ENCODE data around the gene GBA2. TPM values are rescaled to one million over a fixed set of nuclear protein-coding genes. Genes with fewer than 3 reads are reported as not detected.

Gene GBA2
- total RNA-seq, 2 donors from 2014 or later = 48.5 to 55.4 TPM

DNA sequence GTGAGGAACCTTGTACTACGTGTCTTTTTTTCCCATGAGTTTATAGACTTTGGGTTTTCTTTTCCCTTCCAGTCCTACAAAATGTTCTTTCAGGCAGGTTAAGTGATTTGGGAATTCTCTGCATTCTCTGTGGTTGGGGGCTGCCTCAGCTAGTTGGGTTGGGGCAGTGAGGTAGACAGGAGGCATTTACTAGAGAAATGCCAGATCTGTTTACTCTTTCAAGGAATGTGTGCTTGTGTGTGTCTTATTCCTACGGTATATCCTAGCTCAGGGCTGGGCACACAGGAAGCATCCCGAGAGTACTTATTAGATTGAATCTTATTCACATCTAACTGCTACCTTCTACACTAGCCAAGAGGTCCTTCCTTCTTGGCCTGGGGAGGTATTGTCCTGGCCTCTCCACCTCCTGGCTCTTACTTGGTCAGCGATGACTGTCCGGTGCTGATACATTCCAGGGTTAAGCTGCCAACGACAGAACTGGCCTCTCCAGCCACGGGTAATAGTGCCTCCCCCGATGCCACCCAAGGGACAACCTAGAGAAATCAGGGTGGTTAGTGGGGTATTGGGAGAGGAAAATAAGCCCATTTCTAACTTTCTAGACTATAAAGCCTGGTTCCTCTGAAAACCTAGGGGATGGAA lies 5.0 kb downstream of the GBA2 start:
- Histone ChIP-seq H3K27me3 (replicated peaks; ENCODE audit: insufficient read depth) (no peaks in the 10 kb centered on the region), H3K4me1 (replicated peaks) (peaks cover 16% of the 10 kb centered on the region), H3K4me3 (no peak overlapping the region), H3K27ac (no peak overlapping the region), H3K36me3 (peaks cover 0 to 30% of the 10 kb centered on the region in 2 donors), H3K9me3 (no peaks in the 10 kb centered on the region)
- DNase-seq (ENCODE audit: low spot score) = no peak
- no peak for TF ChIP-seq POLR2A (IDR thresholded peaks at IDR 0.05)
- no peak for TF ChIP-seq POLR2AphosphoS5 (IDR thresholded peaks at IDR 0.05)
- TF ChIP-seq, protein P1, sequence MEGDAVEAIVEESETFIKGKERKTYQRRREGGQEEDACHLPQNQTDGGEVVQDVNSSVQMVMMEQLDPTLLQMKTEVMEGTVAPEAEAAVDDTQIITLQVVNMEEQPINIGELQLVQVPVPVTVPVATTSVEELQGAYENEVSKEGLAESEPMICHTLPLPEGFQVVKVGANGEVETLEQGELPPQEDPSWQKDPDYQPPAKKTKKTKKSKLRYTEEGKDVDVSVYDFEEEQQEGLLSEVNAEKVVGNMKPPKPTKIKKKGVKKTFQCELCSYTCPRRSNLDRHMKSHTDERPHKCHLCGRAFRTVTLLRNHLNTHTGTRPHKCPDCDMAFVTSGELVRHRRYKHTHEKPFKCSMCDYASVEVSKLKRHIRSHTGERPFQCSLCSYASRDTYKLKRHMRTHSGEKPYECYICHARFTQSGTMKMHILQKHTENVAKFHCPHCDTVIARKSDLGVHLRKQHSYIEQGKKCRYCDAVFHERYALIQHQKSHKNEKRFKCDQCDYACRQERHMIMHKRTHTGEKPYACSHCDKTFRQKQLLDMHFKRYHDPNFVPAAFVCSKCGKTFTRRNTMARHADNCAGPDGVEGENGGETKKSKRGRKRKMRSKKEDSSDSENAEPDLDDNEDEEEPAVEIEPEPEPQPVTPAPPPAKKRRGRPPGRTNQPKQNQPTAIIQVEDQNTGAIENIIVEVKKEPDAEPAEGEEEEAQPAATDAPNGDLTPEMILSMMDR (IDR thresholded peaks at IDR 0.05) = no peak
- intact Hi-C loops (cut with DNase I) = no loop called here
- 88% methylated on average over 8 of the region's 8 CpGs for WGBS

DNA sequence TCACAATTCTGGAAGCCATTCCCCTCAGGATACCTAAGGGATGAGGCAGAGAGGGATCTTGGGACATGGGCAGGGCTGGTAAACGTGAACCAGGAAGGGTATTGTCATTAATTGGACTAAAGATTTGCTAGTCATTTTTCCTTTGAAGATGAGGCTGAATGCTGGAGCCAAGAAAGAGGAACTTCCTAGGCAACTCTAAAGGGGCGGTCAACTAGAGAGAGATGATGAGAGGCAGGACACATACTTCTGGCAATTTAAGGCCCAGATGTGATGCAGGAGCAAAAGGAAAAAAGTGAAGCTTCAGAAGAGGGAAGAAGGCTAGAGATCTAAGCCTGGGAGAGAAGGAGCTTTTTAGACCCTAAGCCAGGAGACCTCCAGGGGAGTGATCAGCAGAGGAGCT lies 5.6 kb downstream of the GBA2 start:
- Histone ChIP-seq H3K27me3 (replicated peaks; ENCODE audit: insufficient read depth) (no peaks in the 10 kb centered on the region), H3K4me1 (replicated peaks) (peaks cover 16% of the 10 kb centered on the region), H3K27ac (no peak overlapping the region), H3K9me3 (no peaks in the 10 kb centered on the region), H3K36me3 (peaks cover 4 to 30% of the 10 kb centered on the region in 2 donors), H3K4me3 (no peak overlapping the region)
- intact Hi-C loops (cut with DNase I) = no loop called here
- no peak for DNase-seq (ENCODE audit: low spot score)
- TF ChIP-seq POLR2AphosphoS5 (IDR thresholded peaks at IDR 0.05) (no peak), POLR2A (IDR thresholded peaks at IDR 0.05) (no peak)
- TF ChIP-seq, protein P1 (IDR thresholded peaks at IDR 0.05) = no peak
- whole genome bisulfite sequencing = 57% methylated on average over 2 of the region's 2 CpGs

DNA sequence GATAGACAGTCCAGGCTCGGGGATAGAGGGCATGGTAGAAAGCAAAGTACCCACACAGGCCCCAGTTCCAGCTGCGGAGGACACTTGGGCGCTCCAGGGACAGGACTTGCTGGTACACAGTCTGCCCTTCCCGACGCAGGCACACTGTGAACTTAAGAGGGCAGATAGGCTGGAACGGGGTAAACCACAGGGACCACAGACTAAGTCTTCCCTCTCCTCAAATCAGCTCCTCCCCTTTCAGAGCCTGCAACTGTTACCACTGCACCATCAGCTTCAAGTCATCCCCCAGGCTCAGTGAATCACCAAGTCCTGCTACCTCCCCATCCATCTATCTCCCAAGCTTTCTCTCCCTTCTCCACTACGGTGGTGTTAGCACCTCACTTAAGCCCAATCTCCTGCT lies 7.3 kb downstream of the GBA2 start:
- 79% methylated on average over 7 of the region's 7 CpGs for WGBS

DNA sequence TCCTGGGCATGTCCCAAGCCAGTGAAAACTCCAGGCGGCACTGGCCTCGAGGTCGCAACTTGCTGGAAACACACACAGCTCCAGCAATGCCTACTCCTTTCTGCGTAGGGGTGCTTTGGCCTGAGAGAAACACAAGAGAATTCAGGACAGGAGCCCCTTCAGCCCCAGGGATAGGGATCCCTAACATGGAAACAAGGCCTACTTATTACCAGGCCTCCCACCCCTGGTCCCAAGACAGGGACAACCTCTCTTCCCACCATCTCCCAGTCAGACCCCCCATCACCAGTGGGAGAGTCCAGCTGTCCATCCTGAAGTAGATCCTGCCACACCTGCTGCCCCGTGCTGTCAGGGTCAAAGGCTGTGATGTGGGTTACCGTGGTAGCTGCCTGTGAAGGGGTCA lies 8.8 kb downstream of the GBA2 start:
- TF ChIP-seq, protein P1 (IDR thresholded peaks at IDR 0.05) = no peak
- TF ChIP-seq POLR2AphosphoS5 (IDR thresholded peaks at IDR 0.05) (no peak), POLR2A (IDR thresholded peaks at IDR 0.05) (no peak)
- Histone ChIP-seq H3K27ac (no peak overlapping the region), H3K4me3 (no peak overlapping the region), H3K27me3 (replicated peaks; ENCODE audit: insufficient read depth) (no peaks in the 10 kb centered on the region), H3K4me1 (replicated peaks) (no peaks in the 10 kb centered on the region), H3K9me3 (no peaks in the 10 kb centered on the region), H3K36me3 (peaks cover 16 to 48% of the 10 kb centered on the region in 2 donors)
- 79% methylated on average over 6 of the region's 6 CpGs for WGBS
- no peak for DNase-seq (ENCODE audit: low spot score)
- intact Hi-C loops (cut with DNase I) = no loop called here

More for the DNA sequence above, 7.3 kb downstream of the GBA2 start:
- intact Hi-C loops (cut with DNase I) = no loop called here
- H3K9me3 ChIP-seq = no peaks in the 10 kb centered on the region
- no peak for DNase-seq (ENCODE audit: low spot score)
- H3K36me3 ChIP-seq = peaks cover 13 to 37% of the 10 kb centered on the region in 2 donors
- TF ChIP-seq, protein P1 (IDR thresholded peaks at IDR 0.05) = no peak
- TF ChIP-seq POLR2A (IDR thresholded peaks at IDR 0.05) (no peak), POLR2AphosphoS5 (IDR thresholded peaks at IDR 0.05) (no peak)
- no peak overlapping the region for H3K4me3 ChIP-seq
- peaks cover 8% of the 10 kb centered on the region for H3K4me1 ChIP-seq (replicated peaks)
- H3K27me3 ChIP-seq (replicated peaks; ENCODE audit: insufficient read depth) = no peaks in the 10 kb centered on the region
- no peak overlapping the region for H3K27ac ChIP-seq

DNA sequence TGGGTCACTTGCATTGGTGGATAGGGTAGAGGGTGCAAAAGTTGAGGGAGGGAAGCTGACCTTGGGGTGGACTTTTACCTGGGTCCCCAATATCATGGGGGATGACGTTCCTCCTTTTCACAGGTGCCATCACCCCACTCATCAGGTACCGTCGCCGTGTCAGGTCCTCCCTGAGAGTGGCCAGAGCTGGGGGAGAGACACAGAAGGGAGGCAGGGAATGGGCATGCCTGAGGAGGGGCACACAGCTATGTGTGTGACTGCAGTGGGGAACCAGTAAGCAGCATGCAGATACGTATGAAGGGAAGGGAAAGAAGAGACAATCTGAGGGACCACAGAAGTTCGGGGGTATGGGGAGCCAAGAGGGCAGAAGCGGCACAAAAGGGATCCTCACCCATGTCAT lies 10.1 kb downstream of the GBA2 start:
- no peak overlapping the region for H3K27ac ChIP-seq
- H3K27me3 ChIP-seq (replicated peaks; ENCODE audit: insufficient read depth) = no peaks in the 10 kb centered on the region
- H3K4me3 ChIP-seq = no peak overlapping the region
- no peaks in the 10 kb centered on the region for H3K9me3 ChIP-seq
- WGBS = 86% methylated on average over 7 of the region's 7 CpGs
- intact Hi-C loops (cut with DNase I) = loop anchor here (10.0 kb wide), 1 partner anchor 624 kb away; the partner anchor contains the start of gene ATOSB
- TF ChIP-seq POLR2AphosphoS5 (IDR thresholded peaks at IDR 0.05) (no peak), POLR2A (IDR thresholded peaks at IDR 0.05) (no peak)
- TF ChIP-seq, protein P1 (IDR thresholded peaks at IDR 0.05) = no peak
- H3K36me3 ChIP-seq = peaks cover 18 to 42% of the 10 kb centered on the region in 2 donors
- DNase-seq (ENCODE audit: low spot score) = no peak
- H3K4me1 ChIP-seq (replicated peaks) = no peaks in the 10 kb centered on the region

Measured in prostate gland (tissue), 2 donors.